ENCODE measurements around the gene ME2.

DNA sequence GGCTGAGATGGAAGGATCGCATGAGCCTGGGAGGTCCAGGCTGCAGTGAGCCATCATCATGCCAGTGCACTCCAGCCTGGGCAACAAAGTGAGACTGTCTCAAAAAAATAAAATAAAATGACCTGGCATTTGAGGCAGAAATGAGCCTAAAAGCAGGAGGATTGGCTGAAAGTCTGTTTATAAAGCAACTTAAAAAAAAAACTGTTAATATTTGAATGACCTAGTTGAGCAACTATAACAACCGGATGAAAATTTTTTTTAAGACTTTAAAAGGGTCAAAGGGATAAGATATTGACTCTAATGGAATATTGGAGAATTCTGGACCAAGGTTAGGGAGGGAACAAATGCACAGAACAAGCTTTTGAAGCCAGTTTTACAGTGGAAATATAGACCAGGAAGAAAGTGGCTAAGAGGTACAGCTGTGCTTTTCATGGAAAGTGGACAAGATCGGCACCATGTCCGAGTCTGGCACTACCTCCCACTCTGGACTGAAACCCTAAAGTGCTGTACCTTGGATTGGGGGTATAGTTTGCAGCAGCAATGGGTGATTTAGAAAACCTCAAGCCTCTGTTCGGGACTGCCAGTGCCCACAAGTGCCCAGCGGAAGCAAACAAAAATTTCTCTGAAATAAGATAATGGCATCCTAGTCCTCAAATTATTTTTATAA is 55.8 kb downstream of the ME2 start:
- TF ChIP-seq, protein P1, sequence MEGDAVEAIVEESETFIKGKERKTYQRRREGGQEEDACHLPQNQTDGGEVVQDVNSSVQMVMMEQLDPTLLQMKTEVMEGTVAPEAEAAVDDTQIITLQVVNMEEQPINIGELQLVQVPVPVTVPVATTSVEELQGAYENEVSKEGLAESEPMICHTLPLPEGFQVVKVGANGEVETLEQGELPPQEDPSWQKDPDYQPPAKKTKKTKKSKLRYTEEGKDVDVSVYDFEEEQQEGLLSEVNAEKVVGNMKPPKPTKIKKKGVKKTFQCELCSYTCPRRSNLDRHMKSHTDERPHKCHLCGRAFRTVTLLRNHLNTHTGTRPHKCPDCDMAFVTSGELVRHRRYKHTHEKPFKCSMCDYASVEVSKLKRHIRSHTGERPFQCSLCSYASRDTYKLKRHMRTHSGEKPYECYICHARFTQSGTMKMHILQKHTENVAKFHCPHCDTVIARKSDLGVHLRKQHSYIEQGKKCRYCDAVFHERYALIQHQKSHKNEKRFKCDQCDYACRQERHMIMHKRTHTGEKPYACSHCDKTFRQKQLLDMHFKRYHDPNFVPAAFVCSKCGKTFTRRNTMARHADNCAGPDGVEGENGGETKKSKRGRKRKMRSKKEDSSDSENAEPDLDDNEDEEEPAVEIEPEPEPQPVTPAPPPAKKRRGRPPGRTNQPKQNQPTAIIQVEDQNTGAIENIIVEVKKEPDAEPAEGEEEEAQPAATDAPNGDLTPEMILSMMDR (conservative IDR thresholded peaks at IDR 0.05), result no peak
- TF ChIP-seq ZFX (IDR thresholded peaks at IDR 0.05), result no peak
